IPS DF 4.7 (cell line): ENCODE measurements around the gene FARP2.

Source experiments
- DNase-seq: peaks from one replicate; pipeline ENCODE4 v3.0.0-alpha.2; 2013; ENCODE audit warnings: low spot score; ENCODE audit errors: extremely low read depth

FARP2 gene

GRCh38 chr2:241531161-241531722, 175.2 kb downstream of the FARP2 start:
- no peak for DNase-seq

DNA sequence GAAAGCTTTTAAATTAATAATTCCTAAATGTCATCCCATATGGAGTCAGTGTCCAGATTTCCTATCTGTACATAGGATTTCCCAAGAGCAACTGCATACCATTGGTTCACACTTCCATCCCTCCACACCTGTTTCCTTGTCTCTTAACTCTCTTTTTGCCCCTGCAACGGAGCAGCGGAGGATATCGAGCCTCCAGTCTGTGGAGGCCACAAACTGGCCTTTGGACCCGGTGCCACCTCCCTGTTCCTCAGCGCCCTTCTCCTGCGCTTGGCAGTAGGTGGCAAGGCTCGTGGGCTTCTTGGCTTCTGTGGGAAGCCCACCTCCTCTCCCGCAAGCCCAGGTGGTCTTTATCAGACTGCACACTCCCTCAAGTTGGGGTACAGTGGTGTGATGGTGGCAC, 176.1 kb downstream of the FARP2 start:
- no peak for DNase-seq

GRCh38 chr2:241532733-241533601, 176.9 kb downstream of the FARP2 start:
- no peak for DNase-seq

DNA sequence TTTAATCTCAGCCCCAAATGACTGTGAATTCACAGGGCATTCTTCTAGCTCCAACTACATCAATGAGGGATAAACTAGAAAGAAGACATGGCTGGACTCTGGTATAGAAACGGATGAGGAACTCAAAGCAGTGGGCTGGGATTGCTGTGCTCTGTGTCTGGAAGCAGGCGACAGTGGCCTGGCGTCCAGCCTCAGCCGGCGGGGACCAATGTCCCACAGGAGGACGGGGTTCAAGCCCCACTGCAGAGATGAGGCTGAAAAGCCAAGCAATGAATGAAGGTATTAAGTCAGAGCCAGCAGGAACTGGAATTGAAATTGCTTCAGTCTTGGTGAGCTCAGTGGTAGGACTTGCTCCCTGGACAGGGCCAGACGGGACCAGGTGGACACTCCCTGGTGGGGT, 178.2 kb downstream of the FARP2 start:
- no peak for DNase-seq

- no peak for DNase-seq
Measured at GRCh38 chr2:241534701-241535375, 178.8 kb downstream of the FARP2 start.

DNA sequence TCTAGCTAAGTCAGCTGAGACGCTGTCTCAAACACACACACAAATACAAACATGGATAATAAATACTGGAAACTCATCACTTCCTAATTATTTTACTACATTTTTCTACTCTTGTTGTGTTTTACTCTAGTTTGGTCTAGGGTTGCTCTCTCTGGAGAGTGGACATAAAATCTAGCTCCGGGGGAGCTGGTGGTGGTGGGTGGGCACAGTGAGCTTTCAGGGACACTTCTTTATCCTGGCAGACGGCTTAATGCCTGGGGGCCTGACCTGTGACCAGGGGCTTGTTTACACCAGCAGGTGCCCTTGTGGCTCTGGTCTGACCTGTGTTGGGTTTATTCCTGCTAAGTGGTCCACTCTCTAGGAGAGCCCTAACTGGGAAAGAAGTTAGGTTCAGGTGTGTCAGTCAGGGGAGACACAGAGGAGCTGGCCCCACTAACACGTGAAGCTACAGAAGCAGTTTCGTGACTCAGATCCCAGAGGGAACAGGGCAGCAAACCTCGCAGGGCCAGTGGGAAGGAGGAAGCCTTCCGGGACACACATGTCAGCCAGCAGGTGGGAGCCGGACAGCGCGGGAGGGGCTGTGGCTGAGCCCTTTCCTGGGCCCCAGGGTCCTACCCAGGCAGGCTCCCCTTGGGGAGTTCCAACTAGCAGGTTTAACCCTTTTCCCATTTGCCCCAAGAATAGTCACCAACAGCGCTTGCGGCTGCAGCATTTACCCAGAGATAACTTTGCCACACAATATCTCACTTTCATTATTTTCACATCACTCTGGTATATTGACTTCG, 180.0 kb downstream of the FARP2 start:
- DNase-seq: no peak

DNA sequence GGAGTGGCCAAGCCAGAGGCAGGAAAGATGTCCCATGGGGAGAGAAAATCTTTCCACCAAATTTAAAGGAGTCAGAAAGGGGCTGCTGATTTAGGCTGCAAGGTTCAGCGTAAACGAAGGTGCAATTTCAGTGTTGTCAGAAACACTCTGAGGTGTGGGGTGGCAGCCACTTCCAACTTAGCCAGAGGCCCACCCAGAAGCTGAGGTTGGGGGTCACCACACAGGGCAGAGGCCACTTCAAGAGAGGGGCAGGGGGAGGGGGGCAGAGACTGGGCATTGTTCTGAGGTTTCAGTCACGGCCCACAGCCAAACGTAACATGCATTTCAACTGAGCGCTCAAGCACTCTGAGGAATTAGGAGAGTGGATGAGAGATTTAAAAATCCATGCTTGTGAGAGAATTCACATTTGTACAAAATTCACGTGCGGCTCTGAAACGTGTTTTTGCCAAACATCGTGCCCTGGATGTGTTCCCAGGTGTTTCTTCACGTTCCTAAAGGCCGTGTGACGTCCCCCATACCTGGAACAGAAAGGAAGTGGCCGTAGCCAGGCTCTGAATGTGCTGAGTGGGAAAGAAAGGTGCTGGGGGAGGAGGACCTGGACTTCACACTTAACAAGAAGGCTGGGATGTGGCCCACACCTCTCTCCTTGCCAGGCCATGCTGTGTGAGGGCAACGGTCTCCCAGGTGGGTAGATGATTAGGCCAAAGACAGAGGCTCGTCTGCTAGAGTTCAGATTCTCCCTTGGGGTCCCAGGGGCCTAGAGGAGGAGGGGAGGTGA, 182.9 kb downstream of the FARP2 start:
- DNase-seq: no peak

DNA sequence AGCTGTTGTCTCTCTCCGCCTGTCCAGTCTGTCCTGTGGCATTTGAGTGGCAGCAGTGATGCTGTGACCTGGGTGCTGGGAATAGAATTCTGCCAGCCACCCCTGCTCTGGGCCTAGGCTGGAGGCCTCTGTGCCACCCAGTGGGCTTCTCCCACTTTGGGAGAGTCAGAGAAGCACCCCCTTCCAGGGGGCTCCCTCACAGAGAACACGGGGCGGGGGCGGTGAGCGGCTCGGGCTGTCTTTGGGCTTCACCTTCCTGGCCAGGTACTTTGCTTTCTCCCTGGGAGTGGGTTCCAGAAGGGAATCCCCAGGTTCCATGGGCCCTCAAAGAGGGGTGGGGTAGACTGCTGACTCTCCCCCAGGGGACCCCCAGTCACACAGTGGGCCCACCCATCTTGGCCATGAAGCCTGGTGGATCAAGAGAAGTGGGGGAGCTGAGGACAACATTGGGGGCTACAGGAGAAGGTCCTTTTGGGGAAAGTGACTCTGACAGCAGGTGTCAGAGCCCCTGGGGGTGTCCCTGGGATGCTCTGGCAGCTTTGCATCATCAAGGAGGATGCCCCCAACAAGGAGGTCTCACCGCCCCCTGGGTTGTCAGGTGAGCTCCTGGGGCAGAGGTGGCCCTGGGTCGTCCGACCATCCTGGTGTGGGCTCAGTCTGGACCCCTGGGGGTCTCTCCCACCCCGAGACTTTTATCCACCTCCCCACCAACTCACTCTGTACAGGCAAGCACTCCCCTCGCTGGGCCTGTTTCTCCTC, 183.7 kb downstream of the FARP2 start:
- DNase-seq: no peak

DNA sequence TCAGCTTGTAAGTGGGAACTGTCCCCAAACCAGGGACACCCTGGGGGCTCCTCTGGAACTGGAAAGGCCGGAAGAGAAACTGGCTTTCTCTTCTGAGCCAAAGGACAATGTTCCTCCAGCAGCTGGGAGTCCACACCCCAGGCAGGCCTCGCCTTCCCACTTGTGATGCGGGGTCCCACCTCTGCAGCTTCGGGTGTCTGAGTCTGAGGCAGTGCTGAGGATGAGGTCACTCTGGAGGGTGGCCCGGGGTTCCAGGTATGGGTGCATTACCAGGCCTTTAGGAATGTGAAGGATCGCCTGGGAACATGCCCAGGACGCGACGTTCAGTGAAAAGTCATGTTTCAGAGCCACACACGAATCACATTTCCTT, 184.3 kb downstream of the FARP2 start:
- no peak for DNase-seq

DNA sequence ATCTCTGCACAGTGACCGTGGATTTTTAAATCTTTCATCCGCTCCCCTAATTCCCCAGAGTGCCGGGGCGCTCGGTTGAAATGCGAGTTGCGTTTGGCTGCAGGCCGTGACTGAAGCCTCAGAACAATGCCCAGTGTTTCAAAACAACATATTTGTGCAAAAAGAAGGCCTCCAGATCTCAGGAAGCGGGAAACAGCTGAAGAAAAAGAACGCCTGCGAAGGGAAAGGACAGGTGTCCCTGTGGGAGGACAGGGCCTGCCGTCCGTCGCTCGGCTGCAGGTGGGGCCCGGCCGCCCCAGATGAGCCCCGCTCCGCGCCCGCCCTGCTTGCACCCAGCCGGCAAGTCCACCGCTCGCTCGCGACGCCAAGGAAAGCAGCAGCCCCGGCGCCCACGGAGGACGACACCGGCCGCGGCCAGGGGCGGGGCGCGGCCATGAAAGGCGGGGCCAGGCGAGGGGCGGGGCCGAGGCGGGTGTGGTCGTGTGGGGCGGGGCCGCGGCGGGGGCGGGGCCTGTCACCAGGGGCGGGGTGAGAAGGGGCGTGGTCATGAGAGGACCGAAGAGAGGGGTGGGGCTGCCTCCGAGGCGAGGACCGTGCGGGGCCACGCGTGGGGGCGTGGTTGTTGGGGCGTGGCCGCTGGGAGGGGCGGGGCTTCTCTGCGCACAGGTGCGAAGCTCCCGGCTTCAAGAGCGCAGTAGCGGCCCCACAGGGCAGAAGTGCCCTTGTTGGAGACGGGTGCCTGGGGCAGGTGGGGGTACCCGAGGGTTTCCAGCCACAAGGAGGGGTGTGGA, 184.9 kb downstream of the FARP2 start:
- no peak for DNase-seq

DNA sequence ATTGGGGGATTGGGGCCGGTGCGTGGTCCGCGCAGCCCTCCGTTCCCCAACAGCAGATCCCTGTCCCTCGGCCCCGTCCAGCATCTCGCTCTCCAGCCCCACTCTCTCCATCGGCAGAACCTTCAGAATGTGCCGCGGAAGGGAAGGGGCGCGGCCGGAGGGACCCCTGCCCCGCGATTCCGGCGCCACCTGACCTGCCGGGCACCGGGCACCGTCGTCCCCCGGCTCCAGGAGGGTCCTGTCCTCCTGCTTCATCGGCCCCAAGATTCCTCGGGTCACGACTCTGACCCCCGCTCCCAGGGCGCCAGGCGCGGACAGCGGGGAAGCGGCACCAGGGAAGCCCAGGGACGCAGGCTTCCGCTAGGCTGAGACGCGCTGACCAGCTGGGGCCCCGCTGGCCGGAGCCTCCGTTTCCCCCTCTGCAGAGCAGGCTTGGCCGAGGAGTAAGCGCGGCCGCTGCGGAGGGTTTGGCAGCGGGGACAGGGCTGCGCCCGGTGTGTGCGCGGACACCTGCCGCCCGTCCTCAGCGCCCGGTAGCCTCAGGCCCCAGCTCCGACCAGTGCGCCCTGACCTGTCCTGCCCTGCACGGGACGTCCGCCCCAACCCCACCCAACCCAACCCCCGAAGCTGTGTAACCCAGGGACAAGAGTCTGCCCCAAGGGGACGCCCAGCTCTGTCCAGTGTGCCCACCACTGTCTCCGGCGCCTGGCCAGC, 185.6 kb downstream of the FARP2 start:
- no peak for DNase-seq

- no peak for DNase-seq
Measured at GRCh38 chr2:241542278-241542605, 186.2 kb downstream of the FARP2 start.
